NCI-H460 (cell line): ENCODE measurements around the gene GGPS1. TPM values are rescaled to one million over a fixed set of nuclear protein-coding genes. Genes with fewer than 3 reads are reported as not detected.
"Not testable (repeated sequence)": the region's sequence is repeated elsewhere in the genome, so short reads cannot be mapped to it uniquely, and the experiment has no call there.

Experiments used
- DNase-seq: peaks from one replicate; pipeline ENCODE4 v3.0.0-alpha.2; 2016; ENCODE audit warnings: low read depth; ENCODE audit errors: extremely low read depth
- total RNA-seq: library from RNA; depleted of rRNA; stranded (reverse); fragments of >200 nt; shearing (Covaris generic); gene quantifications from 2 replicates; pipeline ENCODE4 v1.2.3, GENCODE V29; 2014

The GGPS1 gene
- total RNA-seq, 1 experiment from 2014 or later, result 75.6 TPM

GRCh38 chr1:235336903-235337302, 8.5 kb downstream of the GGPS1 start:
- no peak for DNase-seq

DNA sequence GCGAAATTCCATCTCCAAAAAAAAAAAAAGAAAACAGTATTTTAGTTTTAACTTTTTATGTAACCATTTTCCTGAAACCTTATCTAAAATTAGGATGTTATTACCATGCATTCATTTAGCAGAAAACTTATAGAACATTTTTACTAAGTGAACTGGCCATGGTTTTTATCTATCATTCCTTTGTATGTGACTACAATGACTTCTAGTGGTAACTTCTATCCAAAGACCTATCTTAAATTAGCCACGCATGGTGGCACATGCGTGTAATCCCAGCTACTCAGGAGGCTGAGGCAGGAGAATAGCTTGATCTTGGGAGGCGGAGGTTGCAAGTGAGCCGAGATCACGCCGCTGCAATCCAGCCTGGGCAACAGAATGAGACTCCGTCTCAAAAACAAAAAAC, 11.4 kb downstream of the GGPS1 start:
- DNase-seq, result no peak

DNA sequence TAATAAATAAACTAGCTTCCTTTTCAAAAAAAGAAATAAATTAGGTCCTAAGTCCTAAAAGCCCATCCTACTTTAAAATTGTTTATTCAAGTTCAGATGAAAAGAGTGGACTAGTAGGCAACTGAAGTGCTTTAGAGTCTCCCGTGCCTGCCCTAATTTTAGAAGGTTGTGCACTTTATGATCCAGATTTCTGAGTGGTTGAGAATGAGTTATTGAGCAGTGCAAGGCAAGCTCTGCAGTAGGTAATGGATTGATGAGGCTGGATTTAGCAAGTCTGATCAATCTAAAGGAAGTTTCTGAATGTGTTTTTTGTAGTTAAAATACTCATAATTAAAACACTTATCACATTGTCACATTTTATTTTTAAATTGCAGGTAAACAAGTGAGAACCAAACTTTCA, 13.0 kb downstream of the GGPS1 start:
- no peak for DNase-seq

DNA sequence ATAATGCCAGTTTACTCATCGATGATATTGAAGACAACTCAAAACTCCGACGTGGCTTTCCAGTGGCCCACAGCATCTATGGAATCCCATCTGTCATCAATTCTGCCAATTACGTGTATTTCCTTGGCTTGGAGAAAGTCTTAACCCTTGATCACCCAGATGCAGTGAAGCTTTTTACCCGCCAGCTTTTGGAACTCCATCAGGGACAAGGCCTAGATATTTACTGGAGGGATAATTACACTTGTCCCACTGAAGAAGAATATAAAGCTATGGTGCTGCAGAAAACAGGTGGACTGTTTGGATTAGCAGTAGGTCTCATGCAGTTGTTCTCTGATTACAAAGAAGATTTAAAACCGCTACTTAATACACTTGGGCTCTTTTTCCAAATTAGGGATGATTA, 13.7 kb downstream of the GGPS1 start:
- DNase-seq, result no peak

GRCh38 chr1:235342471-235342870, 14.1 kb downstream of the GGPS1 start:
- no peak for DNase-seq

GRCh38 chr1:235343726-235344125, 15.4 kb downstream of the GGPS1 start:
- no peak for DNase-seq

- DNase-seq, result no peak
Observed at GRCh38 chr1:235351441-235351840, 23.1 kb downstream of the GGPS1 start.

- DNase-seq, result no peak
Observed at GRCh38 chr1:235351898-235352297, 23.5 kb downstream of the GGPS1 start.

DNA sequence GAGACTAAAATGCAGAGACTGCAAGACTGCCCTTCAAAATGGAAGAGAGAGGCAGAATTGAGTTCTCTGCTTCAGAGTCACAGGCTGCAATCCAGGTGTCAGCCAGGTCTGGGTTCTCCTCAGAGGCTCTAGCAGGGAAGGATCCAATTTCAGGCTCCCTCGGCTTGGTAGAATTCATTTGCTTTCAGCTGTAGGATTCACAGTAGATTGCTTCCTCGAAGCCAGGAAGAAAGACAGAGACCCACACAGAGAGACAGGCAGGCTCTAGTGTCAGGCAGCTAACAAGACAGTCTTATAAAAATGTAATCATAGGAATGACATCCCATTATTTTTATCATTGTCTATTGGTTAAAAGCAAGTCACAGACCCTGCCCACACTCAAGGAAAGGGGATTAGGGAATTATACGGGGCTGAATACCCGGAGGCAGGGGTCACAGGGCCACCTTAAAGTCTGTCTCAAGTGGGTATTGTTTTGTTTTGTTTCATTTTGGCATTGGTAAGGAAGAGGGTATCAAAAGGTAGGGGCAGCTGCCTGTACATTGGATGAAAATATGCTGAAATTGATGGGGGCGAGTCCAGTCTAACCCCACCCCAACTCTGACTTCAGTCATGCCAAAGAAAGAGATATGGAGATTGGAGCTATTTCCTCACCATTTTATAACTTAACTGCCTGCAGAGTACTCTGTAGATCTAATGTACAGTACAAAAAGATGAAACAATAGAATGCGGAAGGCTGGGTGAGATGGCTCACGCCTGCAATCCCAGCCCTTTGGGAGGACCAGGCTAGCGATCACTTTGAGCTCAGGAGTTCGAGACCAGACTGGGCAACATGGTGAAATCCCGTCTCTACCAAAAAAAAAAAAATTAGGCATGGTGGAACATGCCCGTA, 29.4 kb downstream of the GGPS1 start:
- DNase-seq, result no peak

- DNase-seq, result no peak
Observed at GRCh38 chr1:235358899-235359298, 30.5 kb downstream of the GGPS1 start.

- not testable (repeated sequence) for DNase-seq
Observed at GRCh38 chr1:235364189-235364588, 35.8 kb downstream of the GGPS1 start.

DNA sequence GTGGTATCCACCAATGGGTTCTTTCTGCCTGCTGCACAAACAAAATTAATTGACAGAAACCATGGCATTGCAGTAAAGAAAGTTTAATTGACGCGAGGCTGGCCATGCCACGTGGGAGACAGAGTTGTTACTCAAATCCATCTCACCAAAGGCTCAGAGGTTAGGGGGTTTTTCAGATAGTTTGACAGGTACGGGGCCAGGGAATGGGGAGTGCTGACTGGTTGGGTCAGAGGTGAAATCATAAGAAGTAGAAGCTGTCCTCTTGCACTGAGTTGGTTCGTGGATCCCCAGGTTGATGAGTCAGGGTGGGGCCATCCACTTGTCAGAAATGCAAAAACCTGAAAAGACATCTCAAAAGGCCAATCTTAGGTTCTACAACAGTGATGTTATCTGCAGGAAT, 37.9 kb downstream of the GGPS1 start:
- DNase-seq, result no peak

DNA sequence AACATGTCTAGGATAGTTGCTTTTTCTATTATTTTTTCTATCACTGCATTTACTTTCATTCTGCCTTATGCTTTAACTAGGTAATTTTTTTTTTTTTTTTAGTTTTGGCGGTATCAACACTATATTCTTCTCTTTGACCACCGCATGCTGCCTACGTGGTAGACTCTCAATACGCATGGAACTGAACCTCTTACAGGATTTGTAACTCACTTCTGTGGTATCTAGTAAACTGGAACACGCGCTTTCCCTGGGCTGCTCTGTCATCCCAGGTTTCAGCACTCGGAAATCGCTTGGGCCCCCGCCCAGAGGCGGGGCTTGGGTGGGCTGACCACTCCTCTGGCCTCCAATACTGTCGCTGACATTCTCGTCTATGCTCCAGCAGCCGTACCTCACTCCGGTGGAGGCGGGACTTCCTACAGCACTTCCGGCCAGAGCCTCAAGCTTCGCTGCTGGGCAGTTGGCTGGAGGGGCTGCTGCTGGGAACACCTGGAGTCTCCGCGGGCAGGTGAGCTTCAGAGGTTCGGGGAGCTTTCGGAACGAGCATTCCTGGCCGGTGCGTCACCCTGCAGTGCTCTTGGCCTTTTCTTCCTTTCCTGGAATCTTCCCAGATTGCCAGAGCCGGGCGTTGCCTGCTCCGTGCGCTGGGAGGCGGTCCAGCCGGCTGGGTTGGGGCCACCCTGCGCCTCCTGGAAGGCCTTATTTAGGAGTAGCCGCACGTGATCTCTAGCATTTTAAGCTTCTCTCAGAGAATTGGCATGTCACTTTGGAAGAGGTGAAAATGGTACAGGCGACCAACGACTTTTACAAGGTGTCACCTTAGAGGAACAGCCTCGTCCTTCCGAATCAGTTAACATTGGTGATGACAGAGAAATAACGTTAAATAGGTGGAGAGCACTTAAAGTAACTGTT, 38.9 kb downstream of the GGPS1 start, which contains the start of gene TBCE:
Gene TBCE (plus strand): TSS at position 428 of the 909 bp plus-strand sequence. CDS start 12,623 bp downstream, outside the sequence.
- DNase-seq, result peak; percentile 98

GRCh38 chr1:235368428-235368827, 40.1 kb downstream of the GGPS1 start:
- no peak for DNase-seq

GRCh38 chr1:235369802-235370201, 41.4 kb downstream of the GGPS1 start:
- no peak for DNase-seq

- no peak for DNase-seq
Observed at GRCh38 chr1:235375919-235376605, 47.7 kb downstream of the GGPS1 start.

GRCh38 chr1:235378134-235378735, 49.9 kb downstream of the GGPS1 start:
- DNase-seq, result not testable (repeated sequence)

DNA sequence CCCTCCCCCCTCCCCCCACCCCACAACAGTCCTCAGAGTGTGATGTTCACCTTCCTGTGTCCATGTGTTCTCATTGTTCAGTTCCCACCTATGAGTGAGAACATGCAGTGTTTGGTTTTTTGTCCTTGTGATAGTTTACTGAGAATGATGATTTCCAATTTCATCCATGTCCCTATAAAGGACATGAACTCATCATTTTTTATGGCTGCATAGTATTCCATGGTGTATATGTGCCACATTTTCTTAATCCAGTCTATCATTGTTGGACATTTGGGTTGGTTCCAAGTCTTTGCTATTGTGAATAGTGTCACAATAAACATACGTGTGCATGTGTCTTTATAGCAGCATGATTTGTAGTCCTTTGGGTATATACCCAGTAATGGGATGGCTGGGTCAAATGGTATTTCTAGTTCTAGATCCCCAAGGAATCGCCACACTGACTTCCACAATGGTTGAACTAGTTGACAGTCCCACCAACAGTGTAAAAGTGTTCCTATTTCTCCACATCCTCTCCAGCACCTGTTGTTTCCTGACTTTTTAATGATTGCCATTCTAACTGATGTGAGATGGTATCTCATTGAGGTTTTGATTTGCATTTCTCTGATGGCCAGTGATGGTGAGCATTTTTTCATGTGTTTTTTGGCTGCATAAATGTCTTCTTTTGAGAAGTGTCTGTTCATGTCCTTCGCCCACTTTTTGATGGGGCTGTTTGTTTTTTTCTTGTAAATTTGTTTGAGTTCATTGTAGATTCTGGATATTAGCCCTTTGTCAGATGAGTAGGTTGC, 53.8 kb downstream of the GGPS1 start:
- DNase-seq, result not testable (repeated sequence)

- DNase-seq, result not testable (repeated sequence)
Observed at GRCh38 chr1:235385633-235386032, 57.3 kb downstream of the GGPS1 start.

- no peak for DNase-seq
Observed at GRCh38 chr1:235391874-235392273, 63.5 kb downstream of the GGPS1 start.
